ENCODE data around the gene COL17A1. TPM values are rescaled to one million over a fixed set of nuclear protein-coding genes. Genes with fewer than 3 reads are reported as not detected.

The COL17A1 gene
- total RNA-seq, result under 0.01 TPM

- no peak for DNase-seq (ENCODE audit: low read depth in 2 of 3, low spot score in 2 of 3)
Measured at GRCh38 chr10:104085801-104086400, at the start of gene COL17A1. Gene COL17A1, minus strand, starts transcription at chr10:104085880. Its CDS starts 5,207 bp downstream, at chr10:104080673.

- DNase-seq (ENCODE audit: low read depth in 2 of 3, low spot score in 2 of 3), result no peak
Measured at GRCh38 chr10:104130041-104130440, 44.4 kb upstream of the COL17A1 start.

GRCh38 chr10:104128214-104128613 is 42.5 kb upstream of the COL17A1 start:
- DNase-seq (ENCODE audit: low read depth in 2 of 3, low spot score in 2 of 3), result no peak

GRCh38 chr10:104127411-104127810 is 41.7 kb upstream of the COL17A1 start:
- peak in 2 of 3 donors; percentile 46 to 55 for DNase-seq (ENCODE audit: low read depth in 2 of 3, low spot score in 2 of 3)

GRCh38 chr10:104123397-104123796 is 37.7 kb upstream of the COL17A1 start:
- peak in 1 of 3 donors; percentile 46 for DNase-seq (ENCODE audit: low read depth in 2 of 3, low spot score in 2 of 3)

GRCh38 chr10:104122225-104123107 is 36.8 kb upstream of the COL17A1 start:
- DNase-seq (ENCODE audit: low read depth in 2 of 3, low spot score in 2 of 3), result no peak

- peak; percentile 97 to 99 (median 99) for DNase-seq (ENCODE audit: low read depth in 2 of 3, low spot score in 2 of 3)
Measured at GRCh38 chr10:104121485-104122224, 36.0 kb upstream of the COL17A1 start, which contains the start of gene SFR1. Gene SFR1, plus strand, starts transcription at chr10:104122171. Its CDS starts 13 bp downstream, at chr10:104122184.

GRCh38 chr10:104120903-104121484 is 35.3 kb upstream of the COL17A1 start:
- DNase-seq (ENCODE audit: low read depth in 2 of 3, low spot score in 2 of 3), result peak; percentile 83 to 95 (median 94)

- DNase-seq (ENCODE audit: low read depth in 2 of 3, low spot score in 2 of 3), result no peak
Measured at GRCh38 chr10:104120512-104120902, 34.8 kb upstream of the COL17A1 start.

- no peak for DNase-seq (ENCODE audit: low read depth in 2 of 3, low spot score in 2 of 3)
Measured at GRCh38 chr10:104119996-104120395, 34.3 kb upstream of the COL17A1 start.

- no peak for DNase-seq (ENCODE audit: low read depth in 2 of 3, low spot score in 2 of 3)
Measured at GRCh38 chr10:104117839-104118323, 32.2 kb upstream of the COL17A1 start.

GRCh38 chr10:104113376-104113956 is 27.8 kb upstream of the COL17A1 start:
- peak in 1 of 3 donors; percentile 45 for DNase-seq (ENCODE audit: low read depth in 2 of 3, low spot score in 2 of 3)

- DNase-seq (ENCODE audit: low read depth in 2 of 3, low spot score in 2 of 3), result no peak
Measured at GRCh38 chr10:104109908-104110662, 24.4 kb upstream of the COL17A1 start.

- no peak for DNase-seq (ENCODE audit: low read depth in 2 of 3, low spot score in 2 of 3)
Measured at GRCh38 chr10:104104926-104105325, 19.2 kb upstream of the COL17A1 start.

GRCh38 chr10:104104418-104104817 is 18.7 kb upstream of the COL17A1 start:
- no peak for DNase-seq (ENCODE audit: low read depth in 2 of 3, low spot score in 2 of 3)

GRCh38 chr10:104103956-104104355 is 18.3 kb upstream of the COL17A1 start:
- DNase-seq (ENCODE audit: low read depth in 2 of 3, low spot score in 2 of 3), result no peak

- no peak for DNase-seq (ENCODE audit: low read depth in 2 of 3, low spot score in 2 of 3)
Measured at GRCh38 chr10:104101902-104102301, 16.2 kb upstream of the COL17A1 start.

GRCh38 chr10:104100795-104101194 is 15.1 kb upstream of the COL17A1 start:
- DNase-seq (ENCODE audit: low read depth in 2 of 3, low spot score in 2 of 3), result no peak

- DNase-seq (ENCODE audit: low read depth in 2 of 3, low spot score in 2 of 3), result no peak
Measured at GRCh38 chr10:104099941-104100340, 14.3 kb upstream of the COL17A1 start.

Measured in hematopoietic multipotent progenitor cell (in vitro differentiated cells).